ENCODE measurements around the gene C17orf67. TPM values are rescaled to one million over a fixed set of nuclear protein-coding genes. Genes with fewer than 3 reads are reported as not detected.

C17orf67 gene
- total and polyA plus RNA-seq, 2 experiments from 2014 or later, result 1.0 to 3.7 TPM

DNA sequence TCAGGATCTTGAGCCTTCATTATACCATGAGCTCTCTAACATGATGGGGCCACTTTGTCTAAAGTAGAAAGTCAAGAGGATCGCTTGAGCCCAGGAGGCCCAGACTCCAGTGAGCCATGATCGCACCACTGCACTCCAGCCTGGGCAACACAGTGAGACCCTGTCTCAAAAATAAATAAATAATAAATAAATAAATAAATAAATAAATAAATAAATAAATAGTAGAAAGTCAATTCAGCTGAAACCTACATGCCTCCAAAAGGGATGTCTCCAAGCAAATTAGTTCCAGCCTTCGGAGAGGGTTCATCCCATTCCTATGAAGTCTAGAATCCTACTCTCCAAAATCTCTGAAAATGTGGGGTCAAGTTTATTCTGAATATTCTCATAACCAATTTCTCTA lies 26.0 kb downstream of the C17orf67 start:
- Histone ChIP-seq H4K20me1 (replicated peaks; ENCODE audit: insufficient read depth) (no peaks in the 10 kb centered on the region), H3K27ac (ENCODE audit: low read depth) (no peak overlapping the region), H3K4me1 (ENCODE audit: insufficient read depth) (no peaks in the 10 kb centered on the region), H3K9me2 (ENCODE audit: insufficient read depth) (no peaks in the 10 kb centered on the region), H3K4me3 (no peak overlapping the region), H3K36me3 (ENCODE audit: insufficient read depth) (no peaks in the 10 kb centered on the region), H3K4me2 (no peak overlapping the region), H2AFZ (no peak overlapping the region), H3K27me3 (ENCODE audit: insufficient read depth) (no peaks in the 10 kb centered on the region), H3K79me2 (replicated peaks; ENCODE audit: insufficient read depth) (no peaks in the 10 kb centered on the region), H3F3A (replicated peaks; ENCODE audit: low read depth) (no peaks in the 10 kb centered on the region)
- TF ChIP-seq ZNF114 (CRISPR knock-in tag; IDR thresholded peaks at IDR 0.05) (no peak), STAT1 (IDR thresholded peaks at IDR 0.05; ENCODE audit: unreplicated experiment) (no peak), NANOG (IDR thresholded peaks at IDR 0.05; ENCODE audit: borderline replicate concordance) (no peak), ZNF331 (CRISPR knock-in tag; IDR thresholded peaks at IDR 0.05; ENCODE audit: low read depth) (no peak), EZH2phosphoT487 (IDR thresholded peaks at IDR 0.05; ENCODE audit: unreplicated experiment) (no peak), JUNB (IDR thresholded peaks at IDR 0.05; ENCODE audit: unreplicated experiment) (no peak), CREB1 (CRISPR knock-in tag; IDR thresholded peaks at IDR 0.05; ENCODE audit: low read depth) (no peak), EZH2 (IDR thresholded peaks at IDR 0.05; ENCODE audit: low read depth, unreplicated experiment) (no peak), POLR2AphosphoS5 (IDR thresholded peaks at IDR 0.05; ENCODE audit: low read depth) (no peak)
- TF ChIP-seq, protein P1, sequence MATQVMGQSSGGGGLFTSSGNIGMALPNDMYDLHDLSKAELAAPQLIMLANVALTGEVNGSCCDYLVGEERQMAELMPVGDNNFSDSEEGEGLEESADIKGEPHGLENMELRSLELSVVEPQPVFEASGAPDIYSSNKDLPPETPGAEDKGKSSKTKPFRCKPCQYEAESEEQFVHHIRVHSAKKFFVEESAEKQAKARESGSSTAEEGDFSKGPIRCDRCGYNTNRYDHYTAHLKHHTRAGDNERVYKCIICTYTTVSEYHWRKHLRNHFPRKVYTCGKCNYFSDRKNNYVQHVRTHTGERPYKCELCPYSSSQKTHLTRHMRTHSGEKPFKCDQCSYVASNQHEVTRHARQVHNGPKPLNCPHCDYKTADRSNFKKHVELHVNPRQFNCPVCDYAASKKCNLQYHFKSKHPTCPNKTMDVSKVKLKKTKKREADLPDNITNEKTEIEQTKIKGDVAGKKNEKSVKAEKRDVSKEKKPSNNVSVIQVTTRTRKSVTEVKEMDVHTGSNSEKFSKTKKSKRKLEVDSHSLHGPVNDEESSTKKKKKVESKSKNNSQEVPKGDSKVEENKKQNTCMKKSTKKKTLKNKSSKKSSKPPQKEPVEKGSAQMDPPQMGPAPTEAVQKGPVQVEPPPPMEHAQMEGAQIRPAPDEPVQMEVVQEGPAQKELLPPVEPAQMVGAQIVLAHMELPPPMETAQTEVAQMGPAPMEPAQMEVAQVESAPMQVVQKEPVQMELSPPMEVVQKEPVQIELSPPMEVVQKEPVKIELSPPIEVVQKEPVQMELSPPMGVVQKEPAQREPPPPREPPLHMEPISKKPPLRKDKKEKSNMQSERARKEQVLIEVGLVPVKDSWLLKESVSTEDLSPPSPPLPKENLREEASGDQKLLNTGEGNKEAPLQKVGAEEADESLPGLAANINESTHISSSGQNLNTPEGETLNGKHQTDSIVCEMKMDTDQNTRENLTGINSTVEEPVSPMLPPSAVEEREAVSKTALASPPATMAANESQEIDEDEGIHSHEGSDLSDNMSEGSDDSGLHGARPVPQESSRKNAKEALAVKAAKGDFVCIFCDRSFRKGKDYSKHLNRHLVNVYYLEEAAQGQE (IDR thresholded peaks at IDR 0.05; ENCODE audit: unreplicated experiment), result no peak
- TF ChIP-seq, protein P2, sequence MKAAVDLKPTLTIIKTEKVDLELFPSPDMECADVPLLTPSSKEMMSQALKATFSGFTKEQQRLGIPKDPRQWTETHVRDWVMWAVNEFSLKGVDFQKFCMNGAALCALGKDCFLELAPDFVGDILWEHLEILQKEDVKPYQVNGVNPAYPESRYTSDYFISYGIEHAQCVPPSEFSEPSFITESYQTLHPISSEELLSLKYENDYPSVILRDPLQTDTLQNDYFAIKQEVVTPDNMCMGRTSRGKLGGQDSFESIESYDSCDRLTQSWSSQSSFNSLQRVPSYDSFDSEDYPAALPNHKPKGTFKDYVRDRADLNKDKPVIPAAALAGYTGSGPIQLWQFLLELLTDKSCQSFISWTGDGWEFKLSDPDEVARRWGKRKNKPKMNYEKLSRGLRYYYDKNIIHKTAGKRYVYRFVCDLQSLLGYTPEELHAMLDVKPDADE (IDR thresholded peaks at IDR 0.05), result no peak
- TF ChIP-seq, protein P3, sequence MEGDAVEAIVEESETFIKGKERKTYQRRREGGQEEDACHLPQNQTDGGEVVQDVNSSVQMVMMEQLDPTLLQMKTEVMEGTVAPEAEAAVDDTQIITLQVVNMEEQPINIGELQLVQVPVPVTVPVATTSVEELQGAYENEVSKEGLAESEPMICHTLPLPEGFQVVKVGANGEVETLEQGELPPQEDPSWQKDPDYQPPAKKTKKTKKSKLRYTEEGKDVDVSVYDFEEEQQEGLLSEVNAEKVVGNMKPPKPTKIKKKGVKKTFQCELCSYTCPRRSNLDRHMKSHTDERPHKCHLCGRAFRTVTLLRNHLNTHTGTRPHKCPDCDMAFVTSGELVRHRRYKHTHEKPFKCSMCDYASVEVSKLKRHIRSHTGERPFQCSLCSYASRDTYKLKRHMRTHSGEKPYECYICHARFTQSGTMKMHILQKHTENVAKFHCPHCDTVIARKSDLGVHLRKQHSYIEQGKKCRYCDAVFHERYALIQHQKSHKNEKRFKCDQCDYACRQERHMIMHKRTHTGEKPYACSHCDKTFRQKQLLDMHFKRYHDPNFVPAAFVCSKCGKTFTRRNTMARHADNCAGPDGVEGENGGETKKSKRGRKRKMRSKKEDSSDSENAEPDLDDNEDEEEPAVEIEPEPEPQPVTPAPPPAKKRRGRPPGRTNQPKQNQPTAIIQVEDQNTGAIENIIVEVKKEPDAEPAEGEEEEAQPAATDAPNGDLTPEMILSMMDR (conservative IDR thresholded peaks at IDR 0.05; ENCODE audit: low read depth in 2 of 2), result no peak
- TF ChIP-seq, protein P4, sequence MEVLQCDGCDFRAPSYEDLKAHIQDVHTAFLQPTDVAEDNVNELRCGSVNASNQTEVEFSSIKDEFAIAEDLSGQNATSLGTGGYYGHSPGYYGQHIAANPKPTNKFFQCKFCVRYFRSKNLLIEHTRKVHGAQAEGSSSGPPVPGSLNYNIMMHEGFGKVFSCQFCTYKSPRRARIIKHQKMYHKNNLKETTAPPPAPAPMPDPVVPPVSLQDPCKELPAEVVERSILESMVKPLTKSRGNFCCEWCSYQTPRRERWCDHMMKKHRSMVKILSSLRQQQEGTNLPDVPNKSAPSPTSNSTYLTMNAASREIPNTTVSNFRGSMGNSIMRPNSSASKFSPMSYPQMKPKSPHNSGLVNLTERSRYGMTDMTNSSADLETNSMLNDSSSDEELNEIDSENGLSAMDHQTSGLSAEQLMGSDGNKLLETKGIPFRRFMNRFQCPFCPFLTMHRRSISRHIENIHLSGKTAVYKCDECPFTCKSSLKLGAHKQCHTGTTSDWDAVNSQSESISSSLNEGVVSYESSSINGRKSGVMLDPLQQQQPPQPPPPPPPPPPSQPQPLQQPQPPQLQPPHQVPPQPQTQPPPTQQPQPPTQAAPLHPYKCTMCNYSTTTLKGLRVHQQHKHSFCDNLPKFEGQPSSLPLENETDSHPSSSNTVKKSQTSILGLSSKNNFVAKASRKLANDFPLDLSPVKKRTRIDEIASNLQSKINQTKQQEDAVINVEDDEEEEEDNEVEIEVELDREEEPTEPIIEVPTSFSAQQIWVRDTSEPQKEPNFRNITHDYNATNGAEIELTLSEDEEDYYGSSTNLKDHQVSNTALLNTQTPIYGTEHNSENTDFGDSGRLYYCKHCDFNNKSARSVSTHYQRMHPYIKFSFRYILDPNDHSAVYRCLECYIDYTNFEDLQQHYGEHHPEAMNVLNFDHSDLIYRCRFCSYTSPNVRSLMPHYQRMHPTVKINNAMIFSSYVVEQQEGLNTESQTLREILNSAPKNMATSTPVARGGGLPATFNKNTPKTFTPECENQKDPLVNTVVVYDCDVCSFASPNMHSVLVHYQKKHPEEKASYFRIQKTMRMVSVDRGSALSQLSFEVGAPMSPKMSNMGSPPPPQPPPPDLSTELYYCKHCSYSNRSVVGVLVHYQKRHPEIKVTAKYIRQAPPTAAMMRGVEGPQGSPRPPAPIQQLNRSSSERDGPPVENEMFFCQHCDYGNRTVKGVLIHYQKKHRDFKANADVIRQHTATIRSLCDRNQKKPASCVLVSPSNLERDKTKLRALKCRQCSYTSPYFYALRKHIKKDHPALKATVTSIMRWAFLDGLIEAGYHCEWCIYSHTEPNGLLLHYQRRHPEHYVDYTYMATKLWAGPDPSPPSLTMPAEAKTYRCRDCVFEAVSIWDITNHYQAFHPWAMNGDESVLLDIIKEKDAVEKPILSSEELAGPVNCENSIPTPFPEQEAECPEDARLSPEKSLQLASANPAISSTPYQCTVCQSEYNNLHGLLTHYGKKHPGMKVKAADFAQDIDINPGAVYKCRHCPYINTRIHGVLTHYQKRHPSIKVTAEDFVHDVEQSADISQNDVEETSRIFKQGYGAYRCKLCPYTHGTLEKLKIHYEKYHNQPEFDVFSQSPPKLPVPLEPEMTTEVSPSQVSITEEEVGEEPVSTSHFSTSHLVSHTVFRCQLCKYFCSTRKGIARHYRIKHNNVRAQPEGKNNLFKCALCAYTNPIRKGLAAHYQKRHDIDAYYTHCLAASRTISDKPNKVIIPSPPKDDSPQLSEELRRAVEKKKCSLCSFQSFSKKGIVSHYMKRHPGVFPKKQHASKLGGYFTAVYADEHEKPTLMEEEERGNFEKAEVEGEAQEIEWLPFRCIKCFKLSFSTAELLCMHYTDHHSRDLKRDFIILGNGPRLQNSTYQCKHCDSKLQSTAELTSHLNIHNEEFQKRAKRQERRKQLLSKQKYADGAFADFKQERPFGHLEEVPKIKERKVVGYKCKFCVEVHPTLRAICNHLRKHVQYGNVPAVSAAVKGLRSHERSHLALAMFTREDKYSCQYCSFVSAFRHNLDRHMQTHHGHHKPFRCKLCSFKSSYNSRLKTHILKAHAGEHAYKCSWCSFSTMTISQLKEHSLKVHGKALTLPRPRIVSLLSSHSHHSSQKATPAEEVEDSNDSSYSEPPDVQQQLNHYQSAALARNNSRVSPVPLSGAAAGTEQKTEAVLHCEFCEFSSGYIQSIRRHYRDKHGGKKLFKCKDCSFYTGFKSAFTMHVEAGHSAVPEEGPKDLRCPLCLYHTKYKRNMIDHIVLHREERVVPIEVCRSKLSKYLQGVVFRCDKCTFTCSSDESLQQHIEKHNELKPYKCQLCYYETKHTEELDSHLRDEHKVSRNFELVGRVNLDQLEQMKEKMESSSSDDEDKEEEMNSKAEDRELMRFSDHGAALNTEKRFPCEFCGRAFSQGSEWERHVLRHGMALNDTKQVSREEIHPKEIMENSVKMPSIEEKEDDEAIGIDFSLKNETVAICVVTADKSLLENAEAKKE (CRISPR knock-in tag; IDR thresholded peaks at IDR 0.05), result no peak
- DNase-seq (ENCODE audit: low spot score) (no peak), ATAC-seq (no peak)
- Mint-ChIP-seq H3K36me3 (ENCODE audit: low read depth) (no peaks in the 10 kb centered on the region), H3K27ac (no peak overlapping the region), H3K4me3 (no peak overlapping the region), H3K27me3 (ENCODE audit: insufficient read depth, low read depth, poor library complexity) (peaks cover 2% of the 10 kb centered on the region), H3K9me3 (no peaks in the 10 kb centered on the region), H3K4me1 (peaks cover 3% of the 10 kb centered on the region; the same call in 2 of the 3 replicates)

Measured in GM23338 (cell line).